Tibial artery (tissue), 4 donors: ENCODE measurements around the gene GRIK2.

ENCODE experiments used
- DNase-seq, 2 donors: peaks; one replicate each; pipeline ENCODE4 v3.0.0-alpha.2; 2019
- H3K27ac ChIP-seq, 2 donors: fragments of 200-600 bp; sonication (generic) in 1 of 2; 1 replicate in 1 of 2; 2 replicates in 1 of 2; pipeline ENCODE4 v1.5.1; 2018 to 2019; ENCODE audit warnings: mild to moderate bottlenecking in 1 of 2
- H3K27me3 ChIP-seq, 2 donors: fragments of 200-600 bp; sonication (generic) in 1 of 2; one replicate each; pipeline versions ENCODE4 v1.5.1 to v1.6.0; 2016 to 2019
- H3K36me3 ChIP-seq, 3 donors: fragments of 200-600 bp; sonication (generic) in 2 of 3; one replicate each; pipeline ENCODE4 v1.5.1; 2016 to 2019; ENCODE audit warnings: mild to moderate bottlenecking in 2 of 3
- H3K4me1 ChIP-seq, 4 donors: fragments of 200-600 bp; sonication (generic) in 2 of 4; 1 replicate in 3 of 4; 2 replicates in 1 of 4; pipeline ENCODE4 v1.5.1; 2016 to 2019
- H3K4me3 ChIP-seq, 2 donors: fragments of 200-600 bp; sonication (generic) in 1 of 2; 1 replicate in 1 of 2; 2 replicates in 1 of 2; pipeline ENCODE4 v1.5.1; 2018 to 2019; ENCODE audit warnings: mild to moderate bottlenecking in 2 of 2
- H3K9me3 ChIP-seq, 3 donors: fragments of 200-600 bp; sonication (generic) in 1 of 3; one replicate each; pipeline ENCODE4 v1.5.1; 2016 to 2019
- intact Hi-C: fragments of 100-400 bp; cut with DNase I; formaldehyde crosslinking; loops from one replicate; pipeline ENCODE4 v1.15.0; 2023; ENCODE audit warnings: low total_unique reads
- TF ChIP-seq, protein P1 (sequence below), 2 experiments: fragments of 200-600 bp in 1 of 2; fragments of 450-650 bp in 1 of 2; IDR thresholded peaks; one replicate each; pipeline ENCODE4 v1.5.1; 2017 to 2019; ENCODE audit warnings: antibody characterized with exemption in 2 of 2, mild to moderate bottlenecking in 1 of 2, moderate library complexity in 1 of 2

The GRIK2 gene

DNA sequence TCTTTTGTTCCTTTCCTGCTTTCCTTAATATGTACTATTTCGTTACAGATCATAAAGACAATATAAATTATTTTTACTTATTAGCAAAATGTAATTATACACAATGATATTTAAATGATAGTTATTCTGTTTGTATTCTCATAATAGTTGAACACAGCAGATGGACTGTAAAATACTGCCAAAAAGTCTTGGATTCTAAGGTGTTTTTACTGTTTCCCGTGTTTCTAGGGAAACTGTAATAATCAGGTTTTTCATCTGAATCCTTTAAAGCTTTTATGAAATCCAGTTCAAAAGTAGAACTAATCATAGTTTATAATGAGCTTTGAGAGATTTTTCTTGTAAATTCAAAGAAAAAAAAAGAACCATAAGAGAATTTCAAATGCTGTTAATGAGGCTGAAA is 148.4 kb downstream of the GRIK2 start:
- intact Hi-C loops = no loop called here
- H3K4me3 ChIP-seq = no peak overlapping the region
- no peaks in the 10 kb centered on the region for H3K36me3 ChIP-seq
- no peaks in the 10 kb centered on the region for H3K4me1 ChIP-seq
- H3K9me3 ChIP-seq = no peaks in the 10 kb centered on the region
- DNase-seq = no peak
- no peaks in the 10 kb centered on the region for H3K27me3 ChIP-seq
- TF ChIP-seq, protein P1, sequence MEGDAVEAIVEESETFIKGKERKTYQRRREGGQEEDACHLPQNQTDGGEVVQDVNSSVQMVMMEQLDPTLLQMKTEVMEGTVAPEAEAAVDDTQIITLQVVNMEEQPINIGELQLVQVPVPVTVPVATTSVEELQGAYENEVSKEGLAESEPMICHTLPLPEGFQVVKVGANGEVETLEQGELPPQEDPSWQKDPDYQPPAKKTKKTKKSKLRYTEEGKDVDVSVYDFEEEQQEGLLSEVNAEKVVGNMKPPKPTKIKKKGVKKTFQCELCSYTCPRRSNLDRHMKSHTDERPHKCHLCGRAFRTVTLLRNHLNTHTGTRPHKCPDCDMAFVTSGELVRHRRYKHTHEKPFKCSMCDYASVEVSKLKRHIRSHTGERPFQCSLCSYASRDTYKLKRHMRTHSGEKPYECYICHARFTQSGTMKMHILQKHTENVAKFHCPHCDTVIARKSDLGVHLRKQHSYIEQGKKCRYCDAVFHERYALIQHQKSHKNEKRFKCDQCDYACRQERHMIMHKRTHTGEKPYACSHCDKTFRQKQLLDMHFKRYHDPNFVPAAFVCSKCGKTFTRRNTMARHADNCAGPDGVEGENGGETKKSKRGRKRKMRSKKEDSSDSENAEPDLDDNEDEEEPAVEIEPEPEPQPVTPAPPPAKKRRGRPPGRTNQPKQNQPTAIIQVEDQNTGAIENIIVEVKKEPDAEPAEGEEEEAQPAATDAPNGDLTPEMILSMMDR (IDR thresholded peaks at IDR 0.05) = no peak
- no peak overlapping the region for H3K27ac ChIP-seq

DNA sequence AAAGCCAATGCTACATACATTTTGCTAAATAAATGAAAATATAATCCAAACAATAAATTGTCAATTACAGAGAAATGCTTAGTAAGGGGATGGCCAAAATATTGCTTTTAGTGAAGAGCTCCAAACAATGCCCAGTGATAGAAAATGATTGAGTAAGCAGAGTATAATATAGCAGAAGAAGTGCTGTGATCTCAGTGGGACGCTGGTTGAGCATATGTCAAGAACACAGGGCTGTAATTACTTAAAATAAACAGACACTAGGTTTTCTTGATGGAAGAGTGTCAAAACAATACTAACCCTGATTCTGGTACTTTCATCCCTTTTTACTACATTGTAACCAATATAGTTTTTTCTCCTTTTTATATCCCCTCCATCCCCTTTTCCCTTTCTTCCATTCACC is 150.3 kb downstream of the GRIK2 start:
- Histone ChIP-seq H3K36me3 (no peaks in the 10 kb centered on the region), H3K4me3 (no peak overlapping the region), H3K27me3 (no peaks in the 10 kb centered on the region), H3K9me3 (no peaks in the 10 kb centered on the region), H3K27ac (no peak overlapping the region), H3K4me1 (no peaks in the 10 kb centered on the region)
- DNase-seq = no peak
- TF ChIP-seq, protein P1 (IDR thresholded peaks at IDR 0.05) = no peak
- intact Hi-C loops = no loop called here

DNA sequence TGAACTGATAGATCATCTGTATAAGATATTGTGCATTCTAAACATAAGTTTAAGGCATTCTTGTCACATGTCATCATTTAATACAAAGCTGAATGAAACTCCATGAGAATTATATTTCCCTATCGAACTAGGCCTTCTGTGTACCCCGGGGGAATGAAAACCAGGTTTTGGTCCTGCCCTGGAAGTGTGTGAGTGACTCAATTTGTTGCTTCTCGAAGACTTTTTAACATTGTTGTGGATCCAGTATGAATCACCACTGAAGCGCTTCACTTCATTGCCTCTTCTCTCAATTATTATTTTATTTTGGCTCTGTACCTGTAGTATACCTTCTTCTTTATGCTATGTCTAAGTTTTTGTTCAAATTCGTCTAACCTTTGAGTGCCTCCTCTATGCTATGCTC is 150.8 kb downstream of the GRIK2 start:
- Histone ChIP-seq H3K36me3 (no peaks in the 10 kb centered on the region), H3K27ac (no peak overlapping the region), H3K9me3 (no peaks in the 10 kb centered on the region), H3K27me3 (no peaks in the 10 kb centered on the region), H3K4me1 (no peaks in the 10 kb centered on the region), H3K4me3 (no peak overlapping the region)
- no peak for DNase-seq
- intact Hi-C loops = no loop called here
- TF ChIP-seq, protein P1 (IDR thresholded peaks at IDR 0.05) = no peak

DNA sequence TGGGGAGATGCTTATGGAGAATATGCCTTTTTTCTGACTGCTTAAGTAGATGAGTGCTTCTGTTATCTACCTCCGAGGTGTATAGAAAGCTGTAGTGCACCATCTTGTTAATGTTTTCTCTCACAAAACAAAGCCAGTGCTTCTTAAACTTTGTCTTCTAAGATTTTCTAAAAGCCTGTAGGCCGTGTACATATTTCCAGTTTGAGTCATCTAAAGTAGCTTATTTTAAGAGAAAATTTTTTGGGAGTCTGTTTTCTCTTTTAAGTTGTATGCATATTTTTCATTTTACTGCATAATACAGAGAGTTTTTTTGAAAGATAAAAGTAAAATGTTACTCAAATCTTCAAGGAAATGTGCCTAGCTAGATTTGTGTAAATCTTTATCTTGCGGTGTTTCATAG is 151.7 kb downstream of the GRIK2 start:
- DNase-seq = no peak
- intact Hi-C loops = no loop called here
- no peaks in the 10 kb centered on the region for H3K9me3 ChIP-seq
- no peak overlapping the region for H3K27ac ChIP-seq
- no peaks in the 10 kb centered on the region for H3K27me3 ChIP-seq
- H3K4me1 ChIP-seq = no peaks in the 10 kb centered on the region
- no peaks in the 10 kb centered on the region for H3K36me3 ChIP-seq
- TF ChIP-seq, protein P1 (IDR thresholded peaks at IDR 0.05) = no peak
- H3K4me3 ChIP-seq = no peak overlapping the region

DNA sequence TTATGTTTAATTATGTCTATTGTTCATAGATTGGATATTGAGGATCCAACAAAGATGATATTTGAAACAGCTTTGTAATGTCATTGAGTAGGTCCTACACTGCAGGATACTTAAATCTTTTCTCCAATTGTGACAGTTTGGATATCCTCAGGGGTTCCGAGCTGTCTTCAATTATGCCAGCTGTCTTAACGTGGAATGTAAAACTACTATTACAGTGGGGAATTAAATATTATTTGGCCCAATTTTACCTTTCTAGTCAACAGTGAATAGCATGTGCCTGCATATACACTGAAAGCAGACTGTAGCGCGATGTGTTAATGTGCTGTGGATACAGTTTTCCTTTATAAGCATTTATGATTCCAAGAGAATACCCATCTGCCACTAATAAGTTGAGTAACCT is 156.9 kb downstream of the GRIK2 start:
- DNase-seq = no peak
- no peaks in the 10 kb centered on the region for H3K27me3 ChIP-seq
- H3K4me3 ChIP-seq = no peak overlapping the region
- intact Hi-C loops = no loop called here
- TF ChIP-seq, protein P1 (IDR thresholded peaks at IDR 0.05) = no peak
- no peaks in the 10 kb centered on the region for H3K4me1 ChIP-seq
- no peak overlapping the region for H3K27ac ChIP-seq
- no peaks in the 10 kb centered on the region for H3K9me3 ChIP-seq
- H3K36me3 ChIP-seq = no peaks in the 10 kb centered on the region

DNA sequence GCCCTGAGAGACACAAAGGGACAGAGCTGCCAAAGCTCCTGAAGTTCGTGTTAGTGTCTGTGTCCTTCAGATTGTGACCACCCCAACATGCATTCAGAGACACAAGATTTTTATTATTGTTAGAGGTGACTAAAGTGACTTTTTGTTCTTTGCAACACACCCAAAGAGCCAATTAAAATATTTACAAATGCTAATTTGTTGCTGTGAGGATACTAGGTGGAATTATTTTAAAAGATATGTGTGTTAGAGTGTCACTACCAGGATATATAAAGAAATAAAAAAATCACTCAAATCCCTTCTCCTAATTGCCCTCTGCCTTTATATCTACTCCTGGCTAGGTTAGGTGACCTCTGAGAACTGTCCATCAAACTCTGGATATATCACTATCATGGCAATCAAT is 160.7 kb downstream of the GRIK2 start:
- TF ChIP-seq, protein P1 (IDR thresholded peaks at IDR 0.05) = no peak
- Histone ChIP-seq H3K27ac (no peak overlapping the region), H3K4me3 (no peak overlapping the region), H3K27me3 (no peaks in the 10 kb centered on the region), H3K4me1 (no peaks in the 10 kb centered on the region), H3K9me3 (no peaks in the 10 kb centered on the region), H3K36me3 (no peaks in the 10 kb centered on the region)
- DNase-seq = no peak
- intact Hi-C loops = no loop called here
